ENCODE data around the gene HSD17B13.

The HSD17B13 gene

DNA sequence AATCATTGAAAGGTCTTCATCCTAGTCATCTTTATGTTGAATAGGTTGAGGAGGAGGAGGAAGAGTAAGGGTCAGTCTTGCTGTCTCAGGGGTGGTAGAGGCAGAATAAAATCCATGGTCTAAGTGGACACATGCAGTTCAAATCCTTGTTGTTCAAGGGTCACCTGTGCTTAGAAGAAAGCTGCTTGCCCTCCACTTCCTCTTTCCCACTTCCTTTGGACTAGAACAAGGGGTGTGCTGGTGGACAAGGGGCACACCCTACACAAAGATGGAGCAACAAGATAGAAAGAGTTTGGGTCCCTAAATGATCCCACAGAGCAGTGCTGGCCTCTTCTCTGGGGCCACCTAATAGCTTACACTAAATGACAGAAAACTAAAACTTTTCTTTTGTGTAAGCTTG lies 47.9 kb downstream of the HSD17B13 start:
- no peak overlapping the region for H3K4me3 ChIP-seq

DNA sequence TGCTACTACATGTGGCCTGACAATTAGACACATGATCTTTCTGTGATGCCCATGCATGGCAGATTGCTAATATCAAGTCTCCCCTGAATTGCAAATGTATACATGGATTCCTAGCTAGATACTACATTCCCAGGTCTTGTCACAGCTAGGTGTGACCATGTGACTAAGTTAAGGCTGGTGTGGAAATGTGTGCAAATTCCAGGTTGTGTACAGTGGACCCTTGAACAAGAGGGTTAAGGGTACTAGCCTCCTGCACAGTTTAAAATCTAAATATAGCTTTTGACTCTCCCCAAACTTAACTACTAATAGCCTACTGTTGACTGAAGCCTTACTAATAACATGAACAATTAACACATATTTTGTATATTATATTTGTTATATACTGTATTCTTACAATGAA lies 48.4 kb downstream of the HSD17B13 start:
- Histone ChIP-seq H3K4me3 (no peak overlapping the region), H3K27ac (no peak overlapping the region)

More for the DNA sequence above, 47.9 kb downstream of the HSD17B13 start:
- H3K27ac ChIP-seq: no peak overlapping the region

DNA sequence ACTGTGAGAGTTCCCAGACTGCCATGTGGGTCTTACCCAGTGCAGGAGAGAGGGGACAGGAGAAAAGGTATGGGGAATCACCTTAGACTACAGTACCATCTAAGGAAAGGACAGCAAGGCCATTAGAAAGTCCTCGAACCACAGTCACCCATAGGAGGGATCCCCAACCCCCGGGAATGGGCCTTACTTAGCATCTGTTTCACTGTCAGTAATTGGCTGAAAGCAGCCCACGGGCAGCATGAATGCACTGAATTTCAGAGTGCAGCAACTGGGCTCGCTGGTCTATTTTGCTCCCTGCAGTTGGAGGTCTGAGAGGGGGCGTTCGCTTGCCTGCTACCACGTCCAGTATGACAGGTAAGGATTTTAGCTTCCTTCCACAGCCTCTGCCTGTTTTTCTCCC lies 51.9 kb downstream of the HSD17B13 start:
- Histone ChIP-seq H3K4me3 (no peak overlapping the region), H3K27ac (no peak overlapping the region)

DNA sequence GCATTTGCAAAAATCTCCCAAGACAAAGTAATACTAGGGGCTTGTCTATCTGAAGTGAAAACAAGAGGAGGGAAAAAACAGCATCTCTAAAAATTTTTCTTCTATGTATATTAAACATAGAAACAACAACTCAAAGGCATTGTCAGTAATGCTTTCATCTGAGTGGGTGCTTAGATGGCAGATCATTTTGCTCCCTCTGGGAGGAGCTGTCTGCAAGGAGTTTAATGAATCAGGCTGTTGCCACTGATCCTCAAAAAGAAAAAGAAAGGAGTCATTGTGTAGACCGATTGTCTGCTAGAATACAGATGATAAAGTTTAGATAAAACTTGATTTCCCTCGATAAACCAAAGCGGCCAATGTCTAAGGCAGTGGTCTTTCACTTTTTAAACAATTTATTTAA lies 52.5 kb downstream of the HSD17B13 start:
- H3K27ac ChIP-seq: no peak overlapping the region
- H3K4me3 ChIP-seq: no peak overlapping the region

DNA sequence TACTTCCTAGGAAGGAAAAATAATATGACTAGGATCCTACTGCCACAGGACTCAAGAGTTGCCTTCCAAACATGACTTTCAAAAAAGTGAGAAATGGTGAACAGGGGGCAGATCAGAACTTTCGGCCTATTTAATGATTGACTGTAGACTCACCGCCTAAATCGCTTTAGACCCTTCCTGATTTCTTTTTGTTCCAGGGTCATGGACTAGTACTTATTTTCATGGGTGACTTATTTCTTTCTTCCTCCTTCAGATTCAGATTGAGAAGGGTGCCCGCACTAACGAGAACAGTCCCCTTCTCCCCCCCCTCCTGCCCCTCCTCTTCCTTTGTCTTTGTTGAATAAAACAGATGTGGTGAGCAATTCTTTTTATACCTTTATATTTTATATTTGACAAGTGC lies 54.3 kb downstream of the HSD17B13 start:
- H3K4me3 ChIP-seq: no peak overlapping the region
- H3K27ac ChIP-seq: no peak overlapping the region

DNA sequence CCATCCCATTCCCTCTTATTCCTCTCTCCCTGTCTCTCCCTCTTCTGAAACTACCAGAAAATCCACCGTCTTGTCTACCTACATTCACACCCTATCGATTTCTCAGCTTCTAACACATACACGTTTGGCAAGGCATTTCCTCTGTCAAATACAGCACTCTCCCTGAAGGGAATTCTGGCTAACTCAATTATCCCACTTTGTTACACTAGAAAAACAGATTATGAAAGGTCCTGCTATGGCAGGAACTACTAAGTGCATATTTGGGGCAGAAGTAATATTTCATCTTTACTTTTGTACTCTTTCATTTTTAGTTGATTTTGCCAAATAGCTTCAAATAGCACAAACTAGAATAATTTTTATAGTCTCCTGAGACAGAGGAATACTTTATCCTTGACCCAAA lies 55.7 kb downstream of the HSD17B13 start:
- Histone ChIP-seq H3K27ac (no peak overlapping the region), H3K4me3 (no peak overlapping the region)

DNA sequence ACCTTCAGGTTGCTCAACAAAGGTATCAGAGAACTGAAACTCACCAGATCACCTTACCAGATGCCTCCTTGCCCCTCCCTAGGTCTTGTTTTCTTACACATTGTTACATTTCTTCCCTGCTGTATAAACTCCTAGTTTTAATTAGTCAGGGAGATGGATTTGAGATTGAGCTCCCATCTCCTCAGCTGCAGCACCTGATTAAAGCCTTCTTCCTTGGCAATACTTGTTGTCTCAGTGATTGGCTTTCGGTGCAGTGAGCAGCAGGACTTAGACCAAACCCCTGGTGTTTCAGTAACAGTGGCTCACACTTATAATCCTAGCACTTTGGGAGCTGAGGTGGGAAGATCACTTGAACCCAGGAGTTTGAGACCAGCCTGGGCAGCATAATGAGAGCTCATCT lies 59.8 kb downstream of the HSD17B13 start:
- no peak overlapping the region for H3K27ac ChIP-seq
- no peak overlapping the region for H3K4me3 ChIP-seq

DNA sequence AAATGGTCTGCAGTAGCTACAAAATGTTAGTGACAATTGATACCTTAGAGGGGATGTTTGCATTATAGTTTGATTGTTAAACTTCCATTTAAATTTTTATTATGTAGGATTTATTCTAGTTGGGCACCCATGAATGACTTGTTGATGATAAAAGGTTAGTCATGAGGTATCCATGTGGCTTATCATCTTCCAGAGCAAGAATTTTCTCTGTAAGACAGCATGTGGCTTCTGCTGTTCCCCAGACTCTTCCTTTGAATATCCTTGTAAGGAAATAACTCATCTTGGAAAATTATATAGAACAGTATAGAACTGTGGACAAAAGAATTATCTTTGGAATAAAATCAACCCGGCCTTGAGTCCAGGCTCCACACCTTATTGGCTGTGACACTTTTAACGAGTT lies 62.2 kb downstream of the HSD17B13 start:
- Histone ChIP-seq H3K27ac (no peak overlapping the region), H3K4me3 (no peak overlapping the region)

DNA sequence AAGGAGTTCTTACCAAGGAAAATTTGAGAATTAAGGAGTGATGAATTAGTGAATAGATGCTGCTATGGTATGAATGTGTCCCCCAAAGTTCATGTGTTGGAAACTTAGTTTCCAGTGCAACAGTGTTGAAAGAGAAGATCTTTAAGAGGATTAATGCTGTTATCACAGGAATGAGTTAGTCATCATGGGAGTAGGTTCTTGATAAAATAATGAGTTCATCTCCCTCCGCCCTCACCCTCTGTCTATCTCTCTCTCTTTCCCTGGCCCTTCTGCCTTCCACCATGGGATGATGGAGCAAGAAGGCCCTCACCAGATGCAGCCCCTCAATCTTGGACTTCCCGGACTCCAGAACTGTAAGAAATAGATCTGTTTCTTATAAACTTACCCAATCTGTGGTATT lies 64.0 kb downstream of the HSD17B13 start:
- no peak overlapping the region for H3K4me3 ChIP-seq

DNA sequence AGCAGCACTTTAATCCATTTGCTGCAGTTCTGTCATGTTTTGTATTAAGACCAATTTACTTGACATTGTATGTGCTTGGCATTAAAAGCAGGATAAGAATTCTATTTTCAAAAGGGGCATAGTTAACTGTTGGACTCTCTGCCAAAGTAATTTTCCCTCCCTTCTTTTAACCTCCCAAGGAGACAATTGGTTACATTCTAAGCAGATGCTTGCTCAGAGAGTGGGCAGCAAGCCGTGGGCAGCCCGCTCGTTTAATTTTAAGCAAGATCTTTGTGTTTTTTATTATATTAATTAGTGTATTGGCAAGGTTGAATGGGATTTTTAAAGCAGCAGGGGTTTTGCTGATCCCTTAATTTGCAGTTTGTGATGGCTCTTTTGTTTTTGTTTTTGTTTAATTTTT lies 65.2 kb downstream of the HSD17B13 start:
- Histone ChIP-seq H3K27ac (no peak overlapping the region), H3K4me3 (no peak overlapping the region)

More for the DNA sequence above, 64.0 kb downstream of the HSD17B13 start:
- no peak overlapping the region for H3K27ac ChIP-seq

DNA sequence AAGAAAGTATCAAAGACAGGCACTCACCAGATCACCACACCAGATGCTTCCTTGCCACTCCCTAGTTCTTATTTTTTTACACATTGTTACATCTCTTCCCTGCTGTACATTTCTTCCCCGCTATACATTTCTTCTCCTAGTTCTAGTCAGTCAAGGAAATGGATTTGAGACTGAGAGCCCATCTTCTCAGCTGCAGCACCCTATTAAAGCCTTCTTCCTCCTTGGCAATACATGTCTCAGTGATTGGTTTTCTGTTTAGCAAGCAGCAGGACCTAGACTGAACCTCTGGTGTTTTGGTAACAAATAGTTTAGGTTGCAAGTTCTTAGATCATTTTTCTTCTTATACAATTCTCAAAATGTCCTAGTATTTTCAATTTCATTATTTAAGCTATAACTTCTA lies 66.9 kb downstream of the HSD17B13 start:
- H3K27ac ChIP-seq: no peak overlapping the region
- H3K4me3 ChIP-seq: no peak overlapping the region

All from skin epidermis (tissue), 12 donors.